Stomach (tissue), 9 donors: ENCODE measurements around the gene SHROOM4. TPM values are rescaled to one million over a fixed set of nuclear protein-coding genes. Genes with fewer than 3 reads are reported as not detected.

Source experiments
- DNase-seq, 2 donors: peaks; one replicate each; pipeline versions ENCODE4 v3.0.0 to v3.0.0-alpha.2; 2013 to 2019
- H3K27ac ChIP-seq, 5 donors: fragments of 200-600 bp in 4 of 5; sonication (generic) in 4 of 5; one replicate each; pipeline ENCODE4 v1.5.1; 2013 to 2019; ENCODE audit warnings: mild to moderate bottlenecking in 1 of 5, moderate library complexity in 1 of 5
- H3K27me3 ChIP-seq, 3 donors: fragments of 200-600 bp; sonication (generic); one replicate each; pipeline ENCODE4 v1.5.1; 2017 to 2019; ENCODE audit warnings: mixed run types in 1 of 3
- H3K36me3 ChIP-seq, 4 donors: fragments of 200-600 bp; sonication (generic); 1 replicate in 3 of 4; 2 replicates in 1 of 4; pipeline ENCODE4 v1.5.1; 2016 to 2019
- H3K4me1 ChIP-seq, 4 donors: fragments of 200-600 bp; sonication (generic); one replicate each; pipeline ENCODE4 v1.5.1; 2016 to 2019
- H3K4me3 ChIP-seq, 4 donors: fragments of 200-600 bp; sonication (generic) in 3 of 4; one replicate each; pipeline ENCODE4 v1.5.1; 2016 to 2019; ENCODE audit warnings: mild to moderate bottlenecking in 1 of 4
- H3K9me3 ChIP-seq, 4 donors: fragments of 200-600 bp; sonication (generic); one replicate each; pipeline ENCODE4 v1.5.1; 2016 to 2019
- EP300 ChIP-seq: sonication (generic); formaldehyde crosslinking; IDR thresholded peaks from one replicate; pipeline ENCODE4 v1.6.1; 2017; ENCODE audit warnings: antibody characterized with exemption
- POLR2A ChIP-seq, 4 donors: fragments of 450-650 bp; IDR thresholded peaks; one replicate each; pipeline ENCODE4 v1.6.1; 2016; ENCODE audit warnings: antibody characterized with exemption in 4 of 4, control low read depth in 2 of 4, mild to moderate bottlenecking in 1 of 4, moderate library complexity in 1 of 4
- POLR2AphosphoS5 ChIP-seq, 3 donors: sonication (generic); formaldehyde crosslinking; IDR thresholded peaks; one replicate each; pipeline ENCODE4 v1.6.1; 2016; ENCODE audit warnings: antibody characterized with exemption in 3 of 3
- WGBS, 5 donors: extraction: QIAGEN DNeasy Blood & Tissue Kit in 3 of 5; methylation state at CpG; one replicate each; pipeline versions ENCODE4 v1.1.5 to v1.1.7; 2013 to 2018; 5-methylcytosine and 5-hydroxymethylcytosine counted together
- intact Hi-C: fragments of 100-400 bp; cut with DNase I; formaldehyde crosslinking; loops from one replicate; pipeline ENCODE4 v1.15.1; 2023; ENCODE audit warnings: low total_unique reads
- polyA plus RNA-seq, 3 donors: library from polyadenylated mRNA; stranded (reverse); fragments of 200-250 nt; gene quantifications; one replicate each; pipeline ENCODE4 v1.2.3, GENCODE V29; 2013
- total RNA-seq, 5 donors: library from RNA; depleted of rRNA; stranded (reverse); fragments of >200 nt; gene quantifications; one replicate each; pipeline versions ENCODE4 v1.1.0 to v1.2.3, GENCODE V29; 2014 to 2016
- TF ChIP-seq, protein P1 (sequence below), 7 experiments: fragments of 450-650 bp in 4 of 7; fragments of 200-600 bp in 3 of 7; sonication (generic) in 3 of 7; IDR thresholded peaks; one replicate each; pipeline ENCODE4 v1.5.1; 2016 to 2019; ENCODE audit warnings: antibody characterized with exemption in 7 of 7, control low read depth in 2 of 7, mild to moderate bottlenecking in 1 of 7
- donor health status: healthy with polysubstance abuse.
- donor health status: Bipolar disorder and iron deficiency.
- donor health status: healthy.

SHROOM4 gene
- total and polyA plus RNA-seq, 8 donors: 0.88 to 8.3 (median 2.6) TPM

DNA sequence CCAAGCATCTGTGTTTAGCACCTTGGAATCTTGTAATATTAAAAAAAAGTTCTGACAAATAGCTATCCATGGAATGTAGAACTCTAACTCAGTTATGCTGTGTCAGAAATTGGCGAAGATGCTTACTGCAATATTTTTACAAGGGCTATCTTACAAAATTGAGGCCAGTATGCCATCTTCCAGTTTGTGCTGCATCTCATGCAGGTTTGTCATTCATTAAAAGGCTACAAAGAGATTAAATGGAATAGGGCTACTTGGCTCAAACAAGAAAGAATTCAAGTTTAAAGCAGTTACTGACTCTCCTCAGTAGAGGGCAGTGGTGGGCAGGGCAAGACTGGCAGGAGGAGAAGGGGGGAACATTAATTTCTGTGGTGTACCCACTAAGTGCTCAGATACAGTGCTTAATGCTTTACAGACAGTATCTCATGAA lies 66.5 kb downstream of the SHROOM4 start:
- intact Hi-C loops: no loop called here
- H3K27me3 ChIP-seq: peaks cover 0 to 7% (median 0%) of the 10 kb centered on the region in 3 donors
- no peak overlapping the region for H3K4me3 ChIP-seq
- no peaks in the 10 kb centered on the region for H3K36me3 ChIP-seq
- TF ChIP-seq EP300: no peak
- TF ChIP-seq, protein P1, sequence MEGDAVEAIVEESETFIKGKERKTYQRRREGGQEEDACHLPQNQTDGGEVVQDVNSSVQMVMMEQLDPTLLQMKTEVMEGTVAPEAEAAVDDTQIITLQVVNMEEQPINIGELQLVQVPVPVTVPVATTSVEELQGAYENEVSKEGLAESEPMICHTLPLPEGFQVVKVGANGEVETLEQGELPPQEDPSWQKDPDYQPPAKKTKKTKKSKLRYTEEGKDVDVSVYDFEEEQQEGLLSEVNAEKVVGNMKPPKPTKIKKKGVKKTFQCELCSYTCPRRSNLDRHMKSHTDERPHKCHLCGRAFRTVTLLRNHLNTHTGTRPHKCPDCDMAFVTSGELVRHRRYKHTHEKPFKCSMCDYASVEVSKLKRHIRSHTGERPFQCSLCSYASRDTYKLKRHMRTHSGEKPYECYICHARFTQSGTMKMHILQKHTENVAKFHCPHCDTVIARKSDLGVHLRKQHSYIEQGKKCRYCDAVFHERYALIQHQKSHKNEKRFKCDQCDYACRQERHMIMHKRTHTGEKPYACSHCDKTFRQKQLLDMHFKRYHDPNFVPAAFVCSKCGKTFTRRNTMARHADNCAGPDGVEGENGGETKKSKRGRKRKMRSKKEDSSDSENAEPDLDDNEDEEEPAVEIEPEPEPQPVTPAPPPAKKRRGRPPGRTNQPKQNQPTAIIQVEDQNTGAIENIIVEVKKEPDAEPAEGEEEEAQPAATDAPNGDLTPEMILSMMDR (IDR thresholded peaks at IDR 0.05): peak in 2 of 7 experiments; percentile 22 to 35
- WGBS, 5 donors: 41 to 82% (median 60%) methylated on average over 1 of the region's 1 CpG
- peak in 1 of 2 donors; percentile 37 for DNase-seq
- no peaks in the 10 kb centered on the region for H3K4me1 ChIP-seq
- peaks cover 0 to 6% (median 0%) of the 10 kb centered on the region in 4 donors for H3K9me3 ChIP-seq
- H3K27ac ChIP-seq: no peak overlapping the region

DNA sequence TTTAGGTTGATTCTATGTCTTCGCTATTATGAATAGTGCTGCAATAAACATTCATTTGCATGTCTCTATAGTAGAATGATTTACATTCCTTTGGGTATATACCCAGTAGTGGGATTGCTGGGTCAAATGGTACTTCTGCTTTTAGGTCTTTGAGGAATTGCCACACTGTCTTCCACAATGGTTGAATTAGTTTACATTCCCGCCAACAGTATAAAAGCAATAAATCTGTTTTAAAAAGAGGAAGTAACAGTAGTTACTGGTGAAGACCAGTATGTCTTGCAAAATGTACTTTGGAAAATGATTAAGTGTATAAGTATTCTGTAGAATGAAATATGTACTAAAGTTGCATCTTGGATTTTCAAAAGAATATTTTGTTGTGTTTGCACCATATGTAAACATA lies 77.3 kb downstream of the SHROOM4 start:
- no peak overlapping the region for H3K27ac ChIP-seq
- no peak overlapping the region for H3K4me3 ChIP-seq
- no peaks in the 10 kb centered on the region for H3K4me1 ChIP-seq
- no peak for DNase-seq
- no peaks in the 10 kb centered on the region for H3K9me3 ChIP-seq
- H3K36me3 ChIP-seq: no peaks in the 10 kb centered on the region
- intact Hi-C loops: no loop called here
- 54 to 93% (median 84%) methylated on average over 2 of the region's 2 CpGs for WGBS, 5 donors
- H3K27me3 ChIP-seq: no peaks in the 10 kb centered on the region
- TF ChIP-seq POLR2AphosphoS5 (IDR thresholded peaks at IDR 0.05): no peak
- no peak for TF ChIP-seq EP300
- TF ChIP-seq, protein P1 (IDR thresholded peaks at IDR 0.05): no peak
- TF ChIP-seq POLR2A (IDR thresholded peaks at IDR 0.05): no peak

DNA sequence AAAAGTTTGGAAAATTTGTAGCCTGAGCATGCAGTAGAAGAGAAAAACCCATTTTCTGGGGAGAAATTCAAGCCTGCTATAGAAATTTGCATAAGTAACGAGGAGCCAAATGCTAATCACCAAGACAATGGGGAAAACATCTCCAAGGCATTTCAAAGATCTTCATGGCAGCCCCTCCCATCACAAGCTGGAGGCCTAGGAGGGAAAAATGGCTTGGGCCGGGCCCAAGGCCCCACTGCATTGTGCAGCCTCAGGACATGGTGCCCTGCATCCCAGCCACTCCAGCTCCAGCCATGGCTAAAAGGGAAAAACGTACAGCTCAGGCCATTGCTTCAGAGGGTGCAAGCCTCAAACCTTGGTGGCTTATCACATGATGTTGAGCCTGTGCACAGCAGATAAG lies 87.7 kb downstream of the SHROOM4 start:
- no peak overlapping the region for H3K27ac ChIP-seq
- intact Hi-C loops: no loop called here
- no peaks in the 10 kb centered on the region for H3K36me3 ChIP-seq
- no peaks in the 10 kb centered on the region for H3K9me3 ChIP-seq
- no peak overlapping the region for H3K4me3 ChIP-seq
- no peaks in the 10 kb centered on the region for H3K27me3 ChIP-seq
- H3K4me1 ChIP-seq: no peaks in the 10 kb centered on the region
- TF ChIP-seq, protein P1 (IDR thresholded peaks at IDR 0.05): no peak
- no peak for TF ChIP-seq POLR2A (IDR thresholded peaks at IDR 0.05)
- no peak for TF ChIP-seq EP300
- no peak for TF ChIP-seq POLR2AphosphoS5 (IDR thresholded peaks at IDR 0.05)
- DNase-seq: no peak
- WGBS, 5 donors: 48 to 93% (median 71%) methylated on average over 2 to 3 of the region's 3 CpGs

DNA sequence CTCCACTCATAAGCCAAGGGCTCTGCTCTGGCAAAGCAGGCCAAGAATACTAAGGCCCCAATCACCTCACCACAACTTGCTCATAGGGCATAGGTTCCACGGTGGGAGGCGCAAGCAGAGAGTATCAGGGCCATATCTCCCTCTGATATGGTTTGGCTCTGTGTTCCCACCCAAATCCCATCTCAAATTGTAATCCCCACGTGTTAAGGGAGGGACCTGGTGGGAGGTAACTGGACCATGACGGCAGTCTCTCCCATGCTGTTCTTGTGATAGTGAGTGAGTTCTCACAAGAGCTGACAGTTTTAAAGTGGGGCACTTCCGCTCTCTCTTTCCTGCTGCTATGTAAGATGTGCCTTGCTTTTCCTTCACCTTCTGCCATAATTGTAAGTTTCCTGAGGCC lies 88.7 kb downstream of the SHROOM4 start:
- 61 to 87% (median 81%) methylated on average over 3 to 5 of the region's 5 CpGs for WGBS, 5 donors
- no peak for DNase-seq
- intact Hi-C loops: no loop called here

More for the DNA sequence above, 88.7 kb downstream of the SHROOM4 start:
- no peaks in the 10 kb centered on the region for H3K4me1 ChIP-seq
- H3K9me3 ChIP-seq: no peaks in the 10 kb centered on the region
- no peaks in the 10 kb centered on the region for H3K36me3 ChIP-seq
- TF ChIP-seq POLR2A (IDR thresholded peaks at IDR 0.05) (no peak), POLR2AphosphoS5 (IDR thresholded peaks at IDR 0.05) (no peak), EP300 (no peak)
- TF ChIP-seq, protein P1 (IDR thresholded peaks at IDR 0.05): no peak
- H3K27ac ChIP-seq: no peak overlapping the region
- H3K27me3 ChIP-seq: no peaks in the 10 kb centered on the region
- H3K4me3 ChIP-seq: no peak overlapping the region
